ENCODE measurements around the gene UBE2Q2. TPM values are rescaled to one million over a fixed set of nuclear protein-coding genes. Genes with fewer than 3 reads are reported as not detected.

UBE2Q2 gene
- total and polyA plus RNA-seq, 8 donors = 8.7 to 19.4 (median 10.8) TPM

DNA sequence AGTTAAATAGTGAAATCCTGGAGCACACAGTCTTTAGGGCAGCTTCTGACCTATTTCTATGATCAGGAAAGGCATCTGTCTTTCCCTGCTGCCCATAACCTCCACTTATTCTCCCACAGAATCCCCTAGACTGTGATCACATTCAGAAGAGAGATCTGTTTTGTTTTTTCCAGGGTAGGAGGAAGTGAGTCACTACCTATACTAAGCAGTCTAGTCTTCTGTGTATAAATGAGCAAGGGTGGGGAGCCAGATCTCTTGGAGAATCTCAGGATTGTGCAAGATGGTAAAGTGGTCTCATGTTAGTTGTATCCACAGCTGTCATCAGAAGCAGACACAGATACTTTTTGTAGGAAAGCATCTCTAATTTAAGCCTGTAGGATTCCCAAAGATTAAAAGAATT is 48.6 kb downstream of the UBE2Q2 start:
- Histone ChIP-seq H3K27ac (no peak overlapping the region), H3K27me3 (no peaks in the 10 kb centered on the region), H3K9me3 (no peaks in the 10 kb centered on the region), H3K36me3 (no peaks in the 10 kb centered on the region), H3K4me3 (no peak overlapping the region), H3K4me1 (no peaks in the 10 kb centered on the region)
- intact Hi-C loops (cut with DNase I) = no loop called here
- ATAC-seq (peak in 1 of 4 donors; percentile 47), DNase-seq (no peak), FAIRE-seq (no peak)
- TF ChIP-seq, protein P1, sequence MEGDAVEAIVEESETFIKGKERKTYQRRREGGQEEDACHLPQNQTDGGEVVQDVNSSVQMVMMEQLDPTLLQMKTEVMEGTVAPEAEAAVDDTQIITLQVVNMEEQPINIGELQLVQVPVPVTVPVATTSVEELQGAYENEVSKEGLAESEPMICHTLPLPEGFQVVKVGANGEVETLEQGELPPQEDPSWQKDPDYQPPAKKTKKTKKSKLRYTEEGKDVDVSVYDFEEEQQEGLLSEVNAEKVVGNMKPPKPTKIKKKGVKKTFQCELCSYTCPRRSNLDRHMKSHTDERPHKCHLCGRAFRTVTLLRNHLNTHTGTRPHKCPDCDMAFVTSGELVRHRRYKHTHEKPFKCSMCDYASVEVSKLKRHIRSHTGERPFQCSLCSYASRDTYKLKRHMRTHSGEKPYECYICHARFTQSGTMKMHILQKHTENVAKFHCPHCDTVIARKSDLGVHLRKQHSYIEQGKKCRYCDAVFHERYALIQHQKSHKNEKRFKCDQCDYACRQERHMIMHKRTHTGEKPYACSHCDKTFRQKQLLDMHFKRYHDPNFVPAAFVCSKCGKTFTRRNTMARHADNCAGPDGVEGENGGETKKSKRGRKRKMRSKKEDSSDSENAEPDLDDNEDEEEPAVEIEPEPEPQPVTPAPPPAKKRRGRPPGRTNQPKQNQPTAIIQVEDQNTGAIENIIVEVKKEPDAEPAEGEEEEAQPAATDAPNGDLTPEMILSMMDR (IDR thresholded peaks at IDR 0.05) = no peak

- no peak overlapping the region for H3K4me3 ChIP-seq
- DNase-seq = no peak
- intact Hi-C loops (cut with DNase I) = no loop called here
- ATAC-seq = no peak
- TF ChIP-seq, protein P1 (IDR thresholded peaks at IDR 0.05) = no peak
- H3K27me3 ChIP-seq = no peaks in the 10 kb centered on the region
- no peak for FAIRE-seq
- H3K4me1 ChIP-seq = no peaks in the 10 kb centered on the region
- no peaks in the 10 kb centered on the region for H3K9me3 ChIP-seq
- H3K27ac ChIP-seq = no peak overlapping the region
- WGBS, 2 donors = 75 to 76% methylated on average over 2 of the region's 2 CpGs
- no peaks in the 10 kb centered on the region for H3K36me3 ChIP-seq
Observed at GRCh38 chr15:75895731-75896130, 52.5 kb downstream of the UBE2Q2 start.

DNA sequence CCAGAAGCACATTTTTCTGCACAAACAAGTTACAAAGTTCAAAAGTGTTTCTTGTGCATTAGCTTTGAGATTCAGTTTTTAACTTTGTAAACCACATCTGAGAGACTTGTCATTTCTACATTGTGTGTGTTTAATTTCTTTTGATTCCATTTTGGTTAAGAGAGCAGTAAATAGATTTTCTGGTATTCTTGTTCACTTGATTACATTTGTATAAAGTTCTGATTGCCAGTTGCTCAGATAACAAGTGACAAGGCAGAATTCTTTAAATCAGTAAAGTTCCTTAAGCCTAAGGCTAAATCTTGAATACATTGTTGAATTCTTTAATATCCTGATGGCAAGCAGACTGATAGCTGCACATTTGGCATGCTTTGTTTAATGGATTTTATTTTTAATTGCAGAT is 57.3 kb downstream of the UBE2Q2 start:
- DNase-seq = no peak
- H3K36me3 ChIP-seq = no peaks in the 10 kb centered on the region
- no peaks in the 10 kb centered on the region for H3K27me3 ChIP-seq
- H3K4me1 ChIP-seq = peaks cover 0 to 6% (median 0%) of the 10 kb centered on the region in 3 donors
- no peak overlapping the region for H3K4me3 ChIP-seq
- TF ChIP-seq, protein P1 (IDR thresholded peaks at IDR 0.05) = no peak
- no peak for FAIRE-seq
- no peak for ATAC-seq
- H3K9me3 ChIP-seq = no peaks in the 10 kb centered on the region
- no peak overlapping the region for H3K27ac ChIP-seq
- intact Hi-C loops (cut with DNase I) = loop anchor here in 1 of 3 donors (10.0 kb wide), 1 partner anchor 56 kb away; the partner anchor contains the start of gene UBE2Q2

DNA sequence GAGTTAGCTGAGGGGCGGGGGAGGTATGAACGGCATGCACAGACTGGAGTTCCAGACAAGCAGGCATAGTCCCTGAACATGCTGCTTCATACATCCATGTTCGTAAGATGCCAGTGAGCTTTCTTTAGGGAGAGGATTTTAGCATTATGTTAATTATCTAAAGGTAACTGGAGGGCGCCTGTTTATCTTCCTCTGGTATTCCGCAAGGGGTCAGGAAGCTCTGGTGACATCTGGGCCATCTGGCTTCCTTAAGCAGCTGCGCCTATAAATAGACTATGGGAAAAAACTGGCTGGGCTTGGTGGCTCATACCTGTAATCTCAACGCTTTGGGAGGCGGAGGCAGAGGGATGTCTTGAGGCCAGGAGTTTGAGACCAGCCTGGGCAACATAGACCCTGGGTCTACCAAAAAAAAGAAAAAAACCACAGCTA is 58.9 kb downstream of the UBE2Q2 start:
- peaks cover 0 to 6% (median 0%) of the 10 kb centered on the region in 3 donors for H3K4me1 ChIP-seq
- H3K27me3 ChIP-seq = no peaks in the 10 kb centered on the region
- no peaks in the 10 kb centered on the region for H3K9me3 ChIP-seq
- WGBS, 2 donors = 38 to 42% methylated on average over 8 of the region's 8 CpGs
- intact Hi-C loops (cut with DNase I) = loop anchor here in 1 of 3 donors (10.0 kb wide), 1 partner anchor 57 kb away; the partner anchor contains the start of gene UBE2Q2
- FAIRE-seq (no peak), ATAC-seq (no peak), DNase-seq (no peak)
- H3K4me3 ChIP-seq = no peak overlapping the region
- TF ChIP-seq, protein P1 (IDR thresholded peaks at IDR 0.05) = no peak
- no peak overlapping the region for H3K27ac ChIP-seq
- H3K36me3 ChIP-seq = no peaks in the 10 kb centered on the region

DNA sequence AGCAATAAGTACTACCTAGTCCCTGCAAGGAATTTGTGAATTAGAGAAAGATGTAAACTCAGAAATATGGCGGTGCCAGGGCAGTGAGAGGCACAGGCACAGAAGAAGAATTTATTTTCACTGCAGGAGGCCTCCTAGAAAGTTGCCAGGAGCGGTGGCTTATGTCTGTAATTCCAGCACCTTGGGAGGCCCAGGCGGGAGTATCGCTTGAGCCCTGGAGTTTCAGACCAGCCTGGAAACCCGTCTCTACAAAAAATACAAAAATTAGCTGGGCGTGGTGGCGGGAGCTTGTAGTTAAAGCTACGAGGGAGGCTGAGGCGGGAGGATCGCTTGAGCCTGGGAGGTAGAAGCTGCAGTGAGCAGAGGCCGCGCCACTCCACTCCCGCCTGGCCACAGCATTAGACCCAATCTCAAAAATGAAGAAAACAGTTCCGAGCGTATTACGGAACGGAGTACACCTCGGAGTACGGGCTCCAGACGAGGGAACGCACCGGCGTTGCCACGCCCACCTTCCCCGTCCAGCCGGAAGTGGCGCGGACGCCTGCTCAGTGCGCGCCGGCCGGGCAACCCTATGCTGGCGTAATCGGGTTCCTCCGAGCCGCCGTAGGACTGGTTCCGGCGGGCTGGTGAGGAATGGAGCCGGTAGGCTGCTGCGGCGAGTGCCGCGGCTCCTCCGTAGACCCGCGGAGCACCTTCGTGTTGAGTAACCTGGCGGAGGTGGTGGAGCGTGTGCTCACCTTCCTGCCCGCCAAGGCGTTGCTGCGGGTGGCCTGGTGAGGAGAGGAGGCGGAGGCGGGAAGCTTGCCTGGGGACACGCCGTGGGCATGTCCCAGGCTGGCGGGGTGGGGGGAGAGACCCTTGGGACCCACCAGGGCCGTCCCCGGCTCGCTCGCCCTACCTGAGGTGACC is 60.3 kb downstream of the UBE2Q2 start, which contains the start of gene FBXO22:
FBXO22 (plus strand) TSS at position 548 of the 909 bp plus-strand sequence; CDS start at position 634, 86 bp downstream.
- Histone ChIP-seq H3K27ac (peak within 1 kb of the TSS; percentile 46 to 82 (median 79)), H3K4me3 (peak within 1 kb of the TSS; percentile 65 to 98 (median 84)), H3K4me1 (peaks cover 0 to 6% (median 0%) of the 10 kb centered on the region in 3 donors), H3K9me3 (no peaks in the 10 kb centered on the region), H3K36me3 (no peaks in the 10 kb centered on the region), H3K27me3 (no peaks in the 10 kb centered on the region)
- ATAC-seq (peak; percentile 97 to 99 (median 98)), FAIRE-seq (no peak), DNase-seq (peak; percentile 89 to 97 (median 94))
- intact Hi-C loops (cut with DNase I) = loop anchor here in 1 of 3 donors (10.0 kb wide), 1 partner anchor 59 kb away; the partner anchor contains the start of gene UBE2Q2
- WGBS, 2 donors = 2% methylated on average over 54 to 63 of the region's 63 CpGs
- TF ChIP-seq, protein P1 (IDR thresholded peaks at IDR 0.05) = no peak

All from pancreas (tissue), 10 donors.